Measurements from ENCODE around the gene RSRP1.

Gene RSRP1

GRCh38 chr1:25199819-25200620, 47.2 kb downstream of the RSRP1 start:
- no peak for TF ChIP-seq CTCF (IDR thresholded peaks at IDR 0.05; ENCODE audit: insufficient read depth, missing control alignments)
- DNase-seq (ENCODE audit: insufficient read length, low spot score) (no peak), FAIRE-seq (no peak)

GRCh38 chr1:25198663-25199252, 48.5 kb downstream of the RSRP1 start:
- no peak for FAIRE-seq
- DNase-seq (ENCODE audit: insufficient read length, low spot score), result no peak
- TF ChIP-seq CTCF (IDR thresholded peaks at IDR 0.05; ENCODE audit: insufficient read depth, missing control alignments), result no peak

- FAIRE-seq, result no peak
- no peak for TF ChIP-seq CTCF (IDR thresholded peaks at IDR 0.05; ENCODE audit: insufficient read depth, missing control alignments)
- DNase-seq (ENCODE audit: insufficient read length, low spot score), result no peak
Measured at GRCh38 chr1:25197982-25198662, 49.1 kb downstream of the RSRP1 start.

- DNase-seq (ENCODE audit: insufficient read length, low spot score) (no peak), FAIRE-seq (no peak)
- TF ChIP-seq CTCF (IDR thresholded peaks at IDR 0.05; ENCODE audit: insufficient read depth, missing control alignments), result no peak
Measured at GRCh38 chr1:25197235-25197975, 49.8 kb downstream of the RSRP1 start.

GRCh38 chr1:25196830-25197229, 50.4 kb downstream of the RSRP1 start:
- TF ChIP-seq CTCF (IDR thresholded peaks at IDR 0.05; ENCODE audit: insufficient read depth, missing control alignments), result no peak
- FAIRE-seq (no peak), DNase-seq (ENCODE audit: insufficient read length, low spot score) (no peak)

GRCh38 chr1:25195835-25196234, 51.4 kb downstream of the RSRP1 start:
- no peak for TF ChIP-seq CTCF (IDR thresholded peaks at IDR 0.05; ENCODE audit: insufficient read depth, missing control alignments)
- FAIRE-seq (no peak), DNase-seq (ENCODE audit: insufficient read length, low spot score) (no peak)
